Dermis blood vessel endothelial cell (primary cell): ENCODE results near the gene PRRX2. TPM values are rescaled to one million over a fixed set of nuclear protein-coding genes. Genes with fewer than 3 reads are reported as not detected.
"Not testable (repeated sequence)": the region's sequence is repeated elsewhere in the genome, so short reads cannot be mapped to it uniquely, and the experiment has no call there.

Experiments
- DNase-seq: peaks from one replicate; pipeline ENCODE4 v3.0.0; 2010
- total RNA-seq: library from RNA; depleted of rRNA; stranded (reverse); fragments of >200 nt; gene quantifications from 2 replicates; pipeline ENCODE4 v1.2.3, GENCODE V29; 2014

PRRX2 gene
- total RNA-seq, 1 donor from 2014 or later: 1.2 TPM

DNA sequence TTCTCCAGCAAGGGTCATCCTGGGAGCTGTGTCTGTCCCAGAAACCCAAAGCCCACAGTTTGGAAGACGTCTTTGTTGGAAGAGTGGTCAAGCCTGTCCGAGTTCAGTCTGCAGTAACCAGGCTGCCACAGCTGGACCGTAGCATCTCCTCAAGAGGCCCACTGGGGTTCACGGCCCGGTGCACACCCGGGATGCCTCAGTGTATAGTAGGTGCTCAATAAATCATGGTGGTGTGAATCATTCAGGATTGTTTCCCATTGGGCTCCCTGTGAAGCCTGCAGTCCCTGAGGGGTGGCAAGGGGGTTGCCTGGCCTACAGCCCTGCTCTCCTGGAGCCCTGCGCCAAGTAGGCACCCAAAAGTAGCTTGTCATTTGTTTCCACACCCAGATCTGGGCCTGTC, 10.3 kb upstream of the PRRX2 start:
- no peak for DNase-seq

GRCh38 chr9:129655696-129656095, 9.8 kb upstream of the PRRX2 start:
- no peak for DNase-seq

DNA sequence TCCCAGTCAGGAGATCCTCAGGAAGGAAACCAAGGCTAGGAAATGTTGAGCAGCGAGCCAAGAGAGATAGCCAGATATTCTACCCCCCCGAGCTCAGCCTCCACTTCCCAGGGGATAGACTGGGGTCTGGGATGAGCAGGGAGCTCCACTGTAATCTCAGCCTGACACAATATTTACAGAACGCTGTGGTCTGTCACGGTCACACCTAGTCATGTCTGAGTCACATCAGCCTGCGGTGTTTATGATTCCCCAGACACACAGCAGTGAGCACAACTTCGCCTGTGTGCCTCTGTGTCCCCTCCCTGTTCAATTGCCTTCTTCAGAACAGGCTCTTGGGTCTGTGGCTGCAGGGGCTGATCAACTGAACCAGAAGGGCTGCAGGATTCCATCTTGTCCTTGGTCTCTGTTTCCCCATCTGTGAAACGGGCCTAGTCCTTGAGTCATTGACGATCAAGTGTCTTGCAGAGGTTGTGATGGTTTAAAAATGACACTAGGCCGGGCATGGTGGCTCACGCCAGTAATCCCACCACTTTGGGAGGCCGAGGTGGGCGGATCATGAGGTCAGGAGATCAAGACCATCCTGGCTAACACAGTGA, 8.6 kb upstream of the PRRX2 start:
- no peak for DNase-seq

DNA sequence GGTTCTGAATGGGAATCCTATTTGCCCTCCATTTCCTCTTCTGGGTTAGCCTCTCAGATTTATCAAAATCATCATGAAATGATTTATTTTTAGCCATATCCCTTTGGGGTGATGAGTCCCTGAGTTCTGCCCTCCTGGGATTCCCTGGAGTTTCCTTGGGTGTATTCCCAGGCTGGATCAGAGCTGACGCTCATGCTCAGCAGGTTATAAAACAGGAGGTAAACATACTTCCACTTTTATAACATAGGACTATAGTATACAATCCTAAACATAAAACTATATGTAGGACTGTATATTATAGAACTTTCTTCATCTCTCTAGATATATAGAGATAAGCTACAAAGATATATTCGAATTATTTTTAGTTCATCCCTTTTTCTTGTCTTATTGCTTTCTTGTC, 4.4 kb upstream of the PRRX2 start:
- DNase-seq: no peak

DNA sequence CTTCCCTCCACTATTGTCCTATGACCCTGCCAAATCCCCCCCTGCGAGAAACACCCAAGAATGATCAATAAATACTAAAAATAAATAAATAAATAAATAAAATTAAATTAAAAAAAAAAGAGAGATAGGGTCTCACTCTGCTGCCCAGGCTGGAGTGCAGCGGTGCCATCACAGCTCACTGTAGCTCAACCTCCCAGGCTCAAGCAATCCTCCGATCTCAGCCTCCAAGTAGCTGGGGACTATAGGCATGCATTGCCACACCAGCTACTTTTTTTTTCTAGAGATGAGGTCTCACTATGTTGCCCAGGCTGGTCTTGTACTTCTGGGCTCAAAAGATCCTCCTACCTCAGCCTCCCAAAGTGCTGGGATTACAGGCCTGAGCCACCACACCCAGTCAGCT, 3.2 kb upstream of the PRRX2 start:
- DNase-seq: not testable (repeated sequence)

DNA sequence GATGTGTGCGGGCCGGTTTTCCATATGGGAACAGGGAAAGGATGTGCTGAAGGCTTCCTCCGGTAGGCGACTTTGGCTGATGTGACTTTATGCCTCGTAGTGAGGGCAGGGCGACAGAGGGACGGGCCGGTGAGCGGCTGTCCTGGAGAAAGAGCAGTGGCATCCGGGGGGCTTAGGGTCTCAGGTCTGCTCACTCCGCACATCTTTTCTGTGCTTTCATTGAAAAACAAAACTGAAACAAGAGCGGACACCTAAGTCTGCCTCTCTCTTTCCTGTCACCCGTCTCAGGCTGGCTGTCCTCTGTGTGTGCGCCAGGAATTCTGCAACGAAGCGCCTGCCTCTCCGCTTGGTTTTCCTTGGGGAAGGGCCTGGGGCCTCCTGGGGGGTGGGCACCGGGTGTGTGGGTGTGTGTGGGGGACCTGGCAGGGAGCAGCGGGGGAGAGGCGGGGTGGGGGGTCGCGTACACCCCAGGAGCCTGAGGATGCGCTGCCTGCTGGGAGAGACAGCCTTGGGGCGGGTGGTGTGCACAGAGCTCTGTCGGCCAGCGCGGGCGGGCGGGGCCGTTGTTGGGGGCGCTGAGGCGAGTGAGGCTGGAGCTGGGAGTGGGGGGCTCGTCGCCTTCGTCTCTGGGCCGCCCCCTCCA, 580 bp upstream of the PRRX2 start:
- no peak for DNase-seq

- no peak for DNase-seq
These were observed 520 bp downstream of the PRRX2 start for GRCh38 chr9:129665814-129666520.

- DNase-seq: no peak
These were observed 1.1 kb downstream of the PRRX2 start for GRCh38 chr9:129666575-129666974.

GRCh38 chr9:129667378-129667777, 1.9 kb downstream of the PRRX2 start:
- no peak for DNase-seq

DNA sequence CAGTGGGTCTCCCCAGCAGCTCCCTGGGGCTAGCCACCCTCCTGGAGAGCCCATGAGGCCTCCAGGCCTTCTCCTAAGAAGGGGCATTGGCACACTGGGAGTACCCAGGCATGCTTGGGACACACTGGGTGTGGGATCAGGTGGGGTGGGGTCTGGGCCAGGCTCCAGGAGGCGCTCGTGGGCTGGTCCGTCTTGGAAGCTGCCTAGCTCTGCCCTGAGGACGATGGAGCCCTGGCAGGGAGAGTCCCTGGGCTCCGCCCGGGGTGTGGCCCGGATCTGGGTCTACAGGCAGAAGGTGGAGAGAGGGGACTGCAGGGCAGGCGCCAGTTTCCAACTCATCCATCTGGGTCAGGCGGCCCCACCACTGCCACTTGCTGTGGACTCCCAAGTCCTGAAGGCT, 2.4 kb downstream of the PRRX2 start:
- DNase-seq: no peak

GRCh38 chr9:129669141-129669718, 3.8 kb downstream of the PRRX2 start:
- peak; percentile 19 for DNase-seq

GRCh38 chr9:129669946-129670345, 4.5 kb downstream of the PRRX2 start:
- no peak for DNase-seq

GRCh38 chr9:129671065-129671464, 5.6 kb downstream of the PRRX2 start:
- no peak for DNase-seq

GRCh38 chr9:129671519-129671918, 6.1 kb downstream of the PRRX2 start:
- no peak for DNase-seq

DNA sequence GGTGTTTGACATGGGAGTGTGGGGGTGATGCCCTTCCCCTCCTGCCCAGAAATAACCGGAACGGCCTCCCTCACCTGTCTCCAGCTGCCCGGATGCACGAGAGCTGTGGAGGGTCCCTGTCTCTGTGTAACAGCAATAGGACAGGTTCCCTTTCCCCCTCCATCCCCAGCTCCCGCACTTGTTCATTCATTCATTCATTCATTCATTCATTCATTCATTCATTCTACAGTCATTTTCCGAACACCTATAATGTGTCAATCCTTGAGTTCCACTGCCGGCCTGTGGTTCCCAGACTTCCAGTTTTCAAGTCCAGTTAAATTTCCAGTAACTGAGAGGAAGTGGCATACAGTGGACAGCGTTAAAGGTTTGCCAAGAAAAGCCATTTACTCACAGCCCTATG, 7.3 kb downstream of the PRRX2 start:
- no peak for DNase-seq

DNA sequence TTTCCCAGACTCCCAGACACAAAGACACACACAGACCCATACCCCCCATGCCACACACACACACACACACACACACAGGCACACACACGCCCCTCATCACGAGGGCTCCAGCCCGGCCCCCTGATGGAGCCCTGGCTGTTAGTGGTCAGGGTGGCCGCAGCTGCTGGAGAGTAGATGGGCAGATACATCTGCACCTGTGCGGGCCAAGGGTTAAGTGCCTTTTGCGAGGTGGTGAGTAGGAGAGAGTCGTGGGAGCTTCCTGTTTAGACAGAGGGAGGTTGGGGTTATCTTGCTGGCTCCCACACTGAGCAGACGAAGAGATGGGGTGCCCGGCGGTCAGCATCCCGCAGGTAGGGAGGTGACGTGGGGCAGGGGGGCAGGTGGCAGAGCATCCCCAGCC, 8.2 kb downstream of the PRRX2 start:
- no peak for DNase-seq

- no peak for DNase-seq
These were observed 8.8 kb downstream of the PRRX2 start for GRCh38 chr9:129674229-129674628.

DNA sequence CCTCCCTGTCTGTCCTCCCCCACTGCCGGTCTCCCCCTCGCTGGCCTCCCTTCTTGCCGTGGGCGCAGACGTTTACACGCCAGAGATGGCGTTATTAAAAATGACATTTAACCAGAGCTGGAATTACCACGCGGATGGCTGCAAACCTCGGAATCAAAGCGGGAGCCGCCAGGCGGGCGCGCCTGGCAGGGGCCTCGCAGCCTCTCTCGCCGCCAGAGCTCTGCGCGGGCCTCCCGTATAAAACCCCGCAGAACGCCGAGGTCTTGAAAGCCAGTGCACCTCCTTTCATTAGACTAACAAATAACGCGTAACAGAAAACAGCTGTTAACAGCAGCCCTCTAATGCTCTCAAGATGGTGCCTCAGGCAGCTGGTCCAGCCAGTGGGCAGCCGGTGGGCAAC, 10.2 kb downstream of the PRRX2 start:
- DNase-seq: no peak

GRCh38 chr9:129676287-129676686, 10.8 kb downstream of the PRRX2 start:
- DNase-seq: no peak

- no peak for DNase-seq
These were observed 11.5 kb downstream of the PRRX2 start for GRCh38 chr9:129676975-129677374.

DNA sequence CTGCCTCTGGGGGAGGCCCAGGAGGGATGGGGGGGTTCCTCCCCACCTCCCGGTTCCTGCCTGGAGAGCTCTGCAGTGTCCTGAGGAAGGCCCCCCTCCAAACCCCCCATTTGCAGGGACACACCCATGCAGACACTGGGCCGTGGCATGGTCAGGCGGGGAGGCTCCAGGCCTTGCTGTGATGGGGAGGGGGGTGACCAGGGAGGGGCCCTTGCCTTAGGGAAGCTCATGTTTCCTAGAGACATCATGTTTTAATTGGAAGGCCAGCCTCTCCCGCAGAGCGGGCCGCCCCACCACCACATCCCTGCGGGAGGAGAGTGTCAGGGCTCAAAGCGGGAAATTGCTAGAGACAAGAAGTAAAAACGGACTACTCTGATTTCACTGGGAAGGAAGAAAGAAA, 12.0 kb downstream of the PRRX2 start:
- no peak for DNase-seq

DNA sequence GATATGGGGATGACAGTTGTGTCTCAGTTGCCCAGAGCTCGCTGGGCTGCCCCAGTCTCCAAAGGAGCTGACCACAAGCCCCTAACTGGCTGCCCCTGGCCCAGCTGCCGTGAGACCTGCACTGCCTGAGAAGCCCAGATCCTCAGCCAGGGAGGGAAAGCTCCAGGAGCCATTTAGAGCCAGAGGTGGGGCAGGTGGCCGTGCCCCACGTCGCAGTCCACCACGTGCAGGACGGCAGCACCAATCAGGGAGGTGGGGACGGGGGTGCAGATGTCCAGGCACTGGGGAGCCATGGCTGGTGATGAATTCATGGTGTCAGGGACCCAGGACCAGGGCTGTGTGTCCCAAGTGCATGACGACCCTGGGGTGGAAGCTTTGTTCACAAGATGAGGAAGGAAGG, 13.4 kb downstream of the PRRX2 start:
- DNase-seq: no peak

DNA sequence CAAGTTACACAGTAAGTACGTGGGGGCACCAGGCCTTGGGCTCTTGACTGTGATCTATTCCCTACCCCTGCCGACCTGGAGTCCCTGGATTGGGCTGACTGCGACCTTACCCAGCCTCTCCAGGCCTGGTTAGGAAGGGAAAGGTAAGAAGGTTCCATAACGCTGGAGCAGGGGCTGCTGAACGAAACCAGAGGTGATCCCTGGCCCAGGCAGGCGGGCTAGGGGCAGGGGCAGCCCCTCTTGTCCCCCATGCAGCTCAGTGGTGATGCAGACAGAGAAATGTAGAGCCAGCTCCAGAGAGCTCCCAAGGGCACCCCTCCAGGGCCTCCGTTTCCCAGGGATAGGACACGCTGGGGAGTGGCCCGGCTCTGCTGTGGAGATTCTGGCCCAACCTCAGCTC, 14.1 kb downstream of the PRRX2 start:
- no peak for DNase-seq

GRCh38 chr9:129681924-129682323, 16.5 kb downstream of the PRRX2 start:
- no peak for DNase-seq
